Activated CD4-positive, alpha-beta T cell treated with anti-CD3 and anti-CD28 coated beads, Interleukin-2, amount 10 ng/mL, durations not matched to agents 7 days and 5 days (primary cell): ENCODE results near the gene SV2B. TPM values are rescaled to one million over a fixed set of nuclear protein-coding genes. Genes with fewer than 3 reads are reported as not detected.

Source experiments
- CTCF ChIA-PET: fragments of 350-600 bp; sonication (Branson Sonifier 250); formaldehyde crosslinking; loops from one replicate; lab custom pipeline; 2021; ENCODE audit warnings: antibody characterized with exemption; lab: Charles Lee
- POLR2A ChIA-PET: fragments of 350-600 bp; sonication (Branson Sonifier 250); formaldehyde crosslinking; loops from one replicate; lab custom pipeline; 2021; ENCODE audit warnings: antibody characterized with exemption; lab: Charles Lee
- DNase-seq: peaks from one replicate; pipeline ENCODE4 v3.0.0-alpha.2; 2020
- H3K27ac Mint-ChIP-seq: one replicate; pipeline ENCODE4 v1.8.0; 2021; ENCODE audit warnings: mild to moderate bottlenecking, moderate library complexity, mixed read lengths
- H3K27me3 Mint-ChIP-seq: one replicate; pipeline ENCODE4 v1.8.0; 2021; ENCODE audit warnings: mixed read lengths
- H3K36me3 Mint-ChIP-seq: one replicate; pipeline ENCODE4 v1.8.0; 2021; ENCODE audit warnings: low read depth, mixed read lengths
- H3K4me1 Mint-ChIP-seq: one replicate; pipeline ENCODE4 v1.8.0; 2021; ENCODE audit warnings: mixed read lengths
- H3K4me3 Mint-ChIP-seq: one replicate; pipeline ENCODE4 v1.8.0; 2021; ENCODE audit warnings: mild to moderate bottlenecking, moderate library complexity, mixed read lengths
- H3K9me3 Mint-ChIP-seq: one replicate; pipeline ENCODE4 v1.8.0; 2021; ENCODE audit warnings: mixed read lengths
- total RNA-seq, 2 experiments: library from RNA; stranded (reverse); gene quantifications; one replicate each; pipeline ENCODE4 v1.2.3, GENCODE V29; 2021

Gene SV2B
- total RNA-seq, 2 experiments from 2014 or later = 0.02 TPM

GRCh38 chr15:91110407-91110806 is 10.3 kb downstream of the SV2B start:
- no peak for DNase-seq
- POLR2A ChIA-PET = no interaction called here
- H3K4me3 Mint-ChIP-seq = no peak overlapping the region
- H3K36me3 Mint-ChIP-seq = no peaks in the 10 kb centered on the region
- no peaks in the 10 kb centered on the region for H3K9me3 Mint-ChIP-seq
- H3K27me3 Mint-ChIP-seq = peaks cover 13% of the 10 kb centered on the region
- no peaks in the 10 kb centered on the region for H3K4me1 Mint-ChIP-seq
- H3K27ac Mint-ChIP-seq = no peak overlapping the region
- CTCF ChIA-PET = interaction anchor here (0.9 to 1.9 kb wide), 2 partner anchors 9 to 10 kb away, joined by 3 to 4 read pairs; partner anchors contain the start of gene SV2B

- no peak overlapping the region for H3K27ac Mint-ChIP-seq
- no peaks in the 10 kb centered on the region for H3K36me3 Mint-ChIP-seq
- POLR2A ChIA-PET = no interaction called here
- H3K4me1 Mint-ChIP-seq = no peaks in the 10 kb centered on the region
- no peak for DNase-seq
- H3K27me3 Mint-ChIP-seq = peaks cover 9% of the 10 kb centered on the region
- H3K9me3 Mint-ChIP-seq = peaks cover 3% of the 10 kb centered on the region
- H3K4me3 Mint-ChIP-seq = no peak overlapping the region
- CTCF ChIA-PET = no interaction called here
Measured at GRCh38 chr15:91113030-91113429, 13.0 kb downstream of the SV2B start.

GRCh38 chr15:91114301-91114700 is 14.2 kb downstream of the SV2B start:
- ChIA-PET POLR2A (no interaction called here), CTCF (no interaction called here)
- H3K9me3 Mint-ChIP-seq = peaks cover 3% of the 10 kb centered on the region
- H3K4me1 Mint-ChIP-seq = no peaks in the 10 kb centered on the region
- H3K4me3 Mint-ChIP-seq = no peak overlapping the region
- no peaks in the 10 kb centered on the region for H3K36me3 Mint-ChIP-seq
- peaks cover 15% of the 10 kb centered on the region for H3K27me3 Mint-ChIP-seq
- no peak for DNase-seq
- H3K27ac Mint-ChIP-seq = no peak overlapping the region

- H3K9me3 Mint-ChIP-seq = peaks cover 3% of the 10 kb centered on the region
- CTCF ChIA-PET = interaction anchor here (1.2 kb wide), 1 partner anchor 11 kb away, joined by 3 read pairs; no protein-coding TSS in a partner anchor
- H3K27me3 Mint-ChIP-seq = peaks cover 23% of the 10 kb centered on the region
- H3K4me3 Mint-ChIP-seq = no peak overlapping the region
- POLR2A ChIA-PET = no interaction called here
- no peak for DNase-seq
- H3K27ac Mint-ChIP-seq = no peak overlapping the region
- H3K36me3 Mint-ChIP-seq = no peaks in the 10 kb centered on the region
- H3K4me1 Mint-ChIP-seq = no peaks in the 10 kb centered on the region
Measured at GRCh38 chr15:91116113-91117067, 16.3 kb downstream of the SV2B start.

GRCh38 chr15:91117375-91117774 is 17.3 kb downstream of the SV2B start:
- H3K4me3 Mint-ChIP-seq = no peak overlapping the region
- no peaks in the 10 kb centered on the region for H3K36me3 Mint-ChIP-seq
- CTCF ChIA-PET = no interaction called here
- H3K27me3 Mint-ChIP-seq = peaks cover 27% of the 10 kb centered on the region
- peaks cover 3% of the 10 kb centered on the region for H3K9me3 Mint-ChIP-seq
- POLR2A ChIA-PET = no interaction called here
- DNase-seq = no peak
- H3K27ac Mint-ChIP-seq = no peak overlapping the region
- H3K4me1 Mint-ChIP-seq = no peaks in the 10 kb centered on the region

GRCh38 chr15:91118817-91119590 is 18.9 kb downstream of the SV2B start:
- peaks cover 33% of the 10 kb centered on the region for H3K27me3 Mint-ChIP-seq
- no peak overlapping the region for H3K4me3 Mint-ChIP-seq
- no peak overlapping the region for H3K27ac Mint-ChIP-seq
- POLR2A ChIA-PET = no interaction called here
- no peaks in the 10 kb centered on the region for H3K36me3 Mint-ChIP-seq
- CTCF ChIA-PET = interaction anchor here (0.8 to 0.9 kb wide), 2 partner anchors 9 to 30 kb away, joined by 3 to 4 read pairs; no protein-coding TSS in a partner anchor
- H3K4me1 Mint-ChIP-seq = no peaks in the 10 kb centered on the region
- peaks cover 3% of the 10 kb centered on the region for H3K9me3 Mint-ChIP-seq
- DNase-seq = no peak

- no peak overlapping the region for H3K27ac Mint-ChIP-seq
- no peaks in the 10 kb centered on the region for H3K36me3 Mint-ChIP-seq
- no peak overlapping the region for H3K4me3 Mint-ChIP-seq
- ChIA-PET CTCF (no interaction called here), POLR2A (no interaction called here)
- no peak for DNase-seq
- H3K4me1 Mint-ChIP-seq = no peaks in the 10 kb centered on the region
- no peaks in the 10 kb centered on the region for H3K9me3 Mint-ChIP-seq
- H3K27me3 Mint-ChIP-seq = peaks cover 36% of the 10 kb centered on the region
Measured at GRCh38 chr15:91122296-91122695, 22.2 kb downstream of the SV2B start.

GRCh38 chr15:91124132-91124531 is 24.1 kb downstream of the SV2B start:
- H3K36me3 Mint-ChIP-seq = no peaks in the 10 kb centered on the region
- H3K4me3 Mint-ChIP-seq = no peak overlapping the region

GRCh38 chr15:91125162-91125561 is 25.1 kb downstream of the SV2B start:
- ChIA-PET CTCF (interaction anchor here (0.7 kb wide), 1 partner anchor 1279 kb away, joined by 3 read pairs; no protein-coding TSS in a partner anchor), POLR2A (no interaction called here)
- H3K9me3 Mint-ChIP-seq = no peaks in the 10 kb centered on the region
- H3K4me3 Mint-ChIP-seq = no peak overlapping the region
- H3K27ac Mint-ChIP-seq = no peak overlapping the region
- DNase-seq = no peak
- no peaks in the 10 kb centered on the region for H3K36me3 Mint-ChIP-seq
- H3K27me3 Mint-ChIP-seq = peaks cover 29% of the 10 kb centered on the region
- no peaks in the 10 kb centered on the region for H3K4me1 Mint-ChIP-seq

More at GRCh38 chr15:91124132-91124531, 24.1 kb downstream of the SV2B start:
- peaks cover 34% of the 10 kb centered on the region for H3K27me3 Mint-ChIP-seq
- no peak overlapping the region for H3K27ac Mint-ChIP-seq
- no peak for DNase-seq
- CTCF ChIA-PET = no interaction called here
- POLR2A ChIA-PET = no interaction called here
- no peaks in the 10 kb centered on the region for H3K4me1 Mint-ChIP-seq
- H3K9me3 Mint-ChIP-seq = no peaks in the 10 kb centered on the region

GRCh38 chr15:91126080-91126479 is 26.0 kb downstream of the SV2B start:
- Mint-ChIP-seq H3K4me1 (no peaks in the 10 kb centered on the region), H3K36me3 (no peaks in the 10 kb centered on the region), H3K4me3 (no peak overlapping the region), H3K27me3 (peaks cover 25% of the 10 kb centered on the region), H3K9me3 (no peaks in the 10 kb centered on the region), H3K27ac (no peak overlapping the region)
- ChIA-PET CTCF (no interaction called here), POLR2A (no interaction called here)
- no peak for DNase-seq

GRCh38 chr15:91127236-91127955 is 27.3 kb downstream of the SV2B start:
- ChIA-PET POLR2A (interaction anchor here (0.7 kb wide), 1 partner anchor 107 kb away, joined by 3 read pairs; no protein-coding TSS in a partner anchor), CTCF (interaction anchor here (0.7 to 1.5 kb wide), 3 partner anchors 9 to 30 kb away, joined by 3 read pairs; no protein-coding TSS in a partner anchor)
- no peak for DNase-seq
- H3K27me3 Mint-ChIP-seq = peaks cover 22% of the 10 kb centered on the region
- H3K4me1 Mint-ChIP-seq = no peaks in the 10 kb centered on the region
- no peak overlapping the region for H3K4me3 Mint-ChIP-seq
- no peaks in the 10 kb centered on the region for H3K9me3 Mint-ChIP-seq
- H3K36me3 Mint-ChIP-seq = no peaks in the 10 kb centered on the region
- no peak overlapping the region for H3K27ac Mint-ChIP-seq

- POLR2A ChIA-PET = interaction anchor here (0.7 kb wide), 1 partner anchor 107 kb away, joined by 3 read pairs; no protein-coding TSS in a partner anchor
- CTCF ChIA-PET = interaction anchor here (0.7 to 1.5 kb wide), 2 partner anchors 13 to 29 kb away, joined by 3 read pairs; no protein-coding TSS in a partner anchor
- no peak overlapping the region for H3K4me3 Mint-ChIP-seq
- H3K9me3 Mint-ChIP-seq = no peaks in the 10 kb centered on the region
- H3K4me1 Mint-ChIP-seq = no peaks in the 10 kb centered on the region
- no peak for DNase-seq
- no peak overlapping the region for H3K27ac Mint-ChIP-seq
- peaks cover 19% of the 10 kb centered on the region for H3K27me3 Mint-ChIP-seq
- H3K36me3 Mint-ChIP-seq = no peaks in the 10 kb centered on the region
Measured at GRCh38 chr15:91128016-91128415, 28.0 kb downstream of the SV2B start.
